K562 (cell line): ENCODE results near the gene ERMARD. TPM values are rescaled to one million over a fixed set of nuclear protein-coding genes. Genes with fewer than 3 reads are reported as not detected.
A peak's percentile ranks its signal among the peaks of the same experiment; 100 is the strongest.

Source experiments
- CBFB ChIP-seq: sonication (generic); formaldehyde crosslinking; IDR thresholded peaks from 2 replicates; pipeline ENCODE4 v1.4.0; 2020; ENCODE audit warnings: mild to moderate bottlenecking, missing genetic modification reagents
- EHMT2 ChIP-seq: fragments of 450-650 bp; IDR thresholded peaks from 2 replicates; pipeline ENCODE4 v1.6.1; 2018; ENCODE audit warnings: antibody characterized with exemption
- FOXA1 ChIP-seq: fragments of 450-650 bp; IDR thresholded peaks from 2 replicates; pipeline ENCODE4 v1.6.1; 2016; ENCODE audit warnings: mild to moderate bottlenecking, borderline replicate concordance
- GATAD2B ChIP-seq: fragments of 450-650 bp; IDR thresholded peaks from 2 replicates; pipeline ENCODE4 v1.6.1; 2017; ENCODE audit warnings: mild to moderate bottlenecking, borderline replicate concordance
- HDGF ChIP-seq: fragments of 450-650 bp; IDR thresholded peaks from 2 replicates; pipeline ENCODE4 v1.6.1; 2016
- HIVEP1 ChIP-seq: fragments of 250-450 bp; sonication (Bioruptor Pico); IDR thresholded peaks from 2 replicates; pipeline ENCODE4 v1.4.0; 2020; ENCODE audit warnings: mild to moderate bottlenecking
- HNRNPUL1 ChIP-seq: fragments of 200-400 bp; formaldehyde crosslinking; IDR thresholded peaks from 2 replicates; pipeline ENCODE4 v1.6.1; 2017; ENCODE audit warnings: low read length
- IFI16 ChIP-seq: fragments of 250-450 bp; sonication (Bioruptor Pico); IDR thresholded peaks from 2 replicates; pipeline ENCODE4 v2.1.2; 2022; ENCODE audit warnings: mild to moderate bottlenecking, inconsistent platforms
- L3MBTL2 ChIP-seq: fragments of 450-650 bp; IDR thresholded peaks from 2 replicates; pipeline ENCODE4 v1.6.1; 2016; ENCODE audit warnings: mild to moderate bottlenecking, moderate library complexity
- LARP7 ChIP-seq: fragments of 450-650 bp; IDR thresholded peaks from 2 replicates; pipeline ENCODE4 v1.6.1; 2016
- MCM3 ChIP-seq: fragments of 450-650 bp; IDR thresholded peaks from 2 replicates; pipeline ENCODE4 v1.6.1; 2016
- NR1H2 ChIP-seq: sonication (generic); formaldehyde crosslinking; IDR thresholded peaks from 2 replicates; pipeline ENCODE4 v1.4.0; 2020; ENCODE audit warnings: mild to moderate bottlenecking, missing genetic modification reagents
- PHTF2 ChIP-seq: fragments of 250-450 bp; sonication (Bioruptor Pico); IDR thresholded peaks from 2 replicates; pipeline ENCODE4 v1.5.0; 2021; ENCODE audit warnings: mild to moderate bottlenecking
- STAT5B ChIP-seq: fragments of 250-450 bp; sonication (Bioruptor Pico); IDR thresholded peaks from 2 replicates; pipeline ENCODE4 v1.8.0; 2021; ENCODE audit warnings: mild to moderate bottlenecking, inconsistent platforms
- XRCC3 ChIP-seq: fragments of 450-650 bp; IDR thresholded peaks from 2 replicates; pipeline ENCODE4 v1.6.1; 2017; ENCODE audit warnings: mild to moderate bottlenecking, moderate library complexity
- ZNF551 ChIP-seq: fragments of 250-450 bp; sonication (Bioruptor Pico); IDR thresholded peaks from 2 replicates; pipeline ENCODE4 v1.5.0; 2021; ENCODE audit warnings: mild to moderate bottlenecking, moderate library complexity
- ZNF79 ChIP-seq: fragments of 250-450 bp; sonication (Bioruptor Pico); IDR thresholded peaks from 2 replicates; pipeline ENCODE4 v1.4.0; 2020; ENCODE audit warnings: low read depth, mild to moderate bottlenecking, moderate library complexity
- polyA plus RNA-seq, 8 experiments: library from polyadenylated mRNA; depleted of rRNA in 4 of 8; stranded (reverse) in 5 of 8; unstranded in 3 of 8; fragments of >200 nt; fragmentation: Nextera tagmentation in 2 of 8; fragmentation: Illumina TruSeq in 1 of 8; extraction: Ambion mirVana in 2 of 8; extraction: Trizol in 1 of 8; gene quantifications; 2 replicates each; pipeline versions ENCODE4 v1.2.1 to v1.2.3, GENCODE V29; 2011 to 2014; ENCODE audit warnings: inconsistent platforms in 1 of 8, missing spikeins in 1 of 8
- total RNA-seq, 7 experiments: library from RNA; depleted of rRNA in 6 of 7; stranded (reverse); fragments of >200 nt in 6 of 7; fragmentation: Illumina TruSeq in 2 of 7; extraction: Trizol in 2 of 7; gene quantifications; 2 replicates each; pipeline versions ENCODE4 v1.2.1 to v1.2.3, GENCODE V29; 2011 to 2021; ENCODE audit warnings: low replicate concordance in 1 of 7
- TF ChIP-seq, protein P1 (sequence below): fragments of 250-450 bp; sonication (Bioruptor Pico); IDR thresholded peaks from 2 replicates; pipeline ENCODE4 v1.8.0; 2022; ENCODE audit warnings: moderate library complexity, mild to moderate bottlenecking, inconsistent platforms
- TF ChIP-seq, protein P2 (sequence below): IDR thresholded peaks from 2 replicates; pipeline ENCODE4 v1.6.1; 2011; ENCODE audit warnings: borderline replicate concordance, low read depth, mild to moderate bottlenecking, moderate library complexity, low read length; ENCODE audit not compliant: insufficient read depth, poor library complexity, severe bottlenecking
- TF ChIP-seq, protein P3 (sequence below), 3 experiments: fragments of 200-800 bp in 1 of 3; fragments of 250-450 bp in 1 of 3; fragments of 450-650 bp in 1 of 3; sonication (Bioruptor Pico) in 1 of 3; sonication (Bioruptor generic) in 1 of 3; formaldehyde crosslinking in 1 of 3; IDR thresholded peaks; 2 replicates each; pipeline versions ENCODE4 v1.6.1 to v1.8.0; 2016 to 2022; ENCODE audit warnings: mild to moderate bottlenecking in 2 of 3, missing genetic modification characterization in 2 of 3, missing compliant biosample characterization in 1 of 3, moderate library complexity in 1 of 3
- TF ChIP-seq, protein P4 (sequence below): sonication (generic); formaldehyde crosslinking; IDR thresholded peaks from 2 replicates; pipeline ENCODE4 v1.8.1; 2022; ENCODE audit warnings: missing genetic modification reagents

ERMARD gene
- total and polyA plus RNA-seq, 9 of the 15 experiments (the other 6 are each of a cell fraction or from before 2014, with no cell fraction given): 14.5 to 68.6 (median 27.7) TPM

DNA sequence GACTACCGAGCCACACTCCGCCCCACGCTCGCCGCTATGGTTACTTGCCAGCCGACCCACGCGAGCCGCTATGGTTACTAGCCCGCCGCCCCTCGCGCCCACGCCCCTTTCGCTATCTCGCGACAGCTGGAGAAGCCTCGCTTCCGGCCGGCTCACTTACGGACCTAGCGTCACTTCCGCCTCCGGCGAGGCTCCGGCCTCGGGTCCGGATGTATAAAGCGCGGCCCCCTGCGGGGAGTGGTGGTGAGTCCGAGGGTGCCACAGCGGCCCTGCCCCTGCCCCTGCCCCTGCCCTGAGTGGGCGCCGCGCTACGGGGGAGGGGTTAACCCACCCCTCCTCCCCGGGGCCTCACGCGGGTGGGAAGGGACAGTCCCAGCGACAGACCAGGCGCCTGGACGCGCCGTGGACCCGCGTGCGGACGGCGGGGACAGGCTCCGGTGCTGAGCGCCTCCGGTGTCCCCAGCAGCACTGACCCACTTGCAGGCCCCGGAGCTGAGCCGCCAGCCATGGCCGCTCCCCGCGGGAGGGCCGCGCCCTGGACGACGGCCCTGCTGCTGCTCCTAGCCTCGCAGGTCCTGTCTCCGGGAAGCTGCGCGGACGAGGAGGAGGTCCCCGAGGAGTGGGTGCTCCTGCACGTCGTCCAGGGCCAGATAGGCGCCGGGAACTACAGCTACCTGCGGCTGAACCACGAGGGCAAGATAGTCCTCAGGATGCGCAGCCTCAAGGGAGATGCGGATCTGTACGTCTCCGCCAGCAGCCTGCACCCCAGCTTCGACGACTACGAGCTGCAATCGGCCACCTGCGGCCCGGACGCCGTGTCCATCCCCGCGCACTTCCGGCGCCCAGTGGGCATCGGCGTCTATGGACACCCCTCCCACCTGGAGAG, 49.2 kb upstream of the ERMARD start, which contains the start of the genes C6orf120 and WDR27 (continued):
- no peak for TF ChIP-seq EHMT2
- TF ChIP-seq, protein P1, sequence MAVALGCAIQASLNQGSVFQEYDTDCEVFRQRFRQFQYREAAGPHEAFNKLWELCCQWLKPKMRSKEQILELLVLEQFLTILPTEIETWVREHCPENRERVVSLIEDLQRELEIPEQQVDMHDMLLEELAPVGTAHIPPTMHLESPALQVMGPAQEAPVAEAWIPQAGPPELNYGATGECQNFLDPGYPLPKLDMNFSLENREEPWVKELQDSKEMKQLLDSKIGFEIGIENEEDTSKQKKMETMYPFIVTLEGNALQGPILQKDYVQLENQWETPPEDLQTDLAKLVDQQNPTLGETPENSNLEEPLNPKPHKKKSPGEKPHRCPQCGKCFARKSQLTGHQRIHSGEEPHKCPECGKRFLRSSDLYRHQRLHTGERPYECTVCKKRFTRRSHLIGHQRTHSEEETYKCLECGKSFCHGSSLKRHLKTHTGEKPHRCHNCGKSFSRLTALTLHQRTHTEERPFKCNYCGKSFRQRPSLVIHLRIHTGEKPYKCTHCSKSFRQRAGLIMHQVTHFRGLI: no peak
- TF ChIP-seq L3MBTL2: no peak; the same call in none of the 2 replicates
- TF ChIP-seq, protein P2, sequence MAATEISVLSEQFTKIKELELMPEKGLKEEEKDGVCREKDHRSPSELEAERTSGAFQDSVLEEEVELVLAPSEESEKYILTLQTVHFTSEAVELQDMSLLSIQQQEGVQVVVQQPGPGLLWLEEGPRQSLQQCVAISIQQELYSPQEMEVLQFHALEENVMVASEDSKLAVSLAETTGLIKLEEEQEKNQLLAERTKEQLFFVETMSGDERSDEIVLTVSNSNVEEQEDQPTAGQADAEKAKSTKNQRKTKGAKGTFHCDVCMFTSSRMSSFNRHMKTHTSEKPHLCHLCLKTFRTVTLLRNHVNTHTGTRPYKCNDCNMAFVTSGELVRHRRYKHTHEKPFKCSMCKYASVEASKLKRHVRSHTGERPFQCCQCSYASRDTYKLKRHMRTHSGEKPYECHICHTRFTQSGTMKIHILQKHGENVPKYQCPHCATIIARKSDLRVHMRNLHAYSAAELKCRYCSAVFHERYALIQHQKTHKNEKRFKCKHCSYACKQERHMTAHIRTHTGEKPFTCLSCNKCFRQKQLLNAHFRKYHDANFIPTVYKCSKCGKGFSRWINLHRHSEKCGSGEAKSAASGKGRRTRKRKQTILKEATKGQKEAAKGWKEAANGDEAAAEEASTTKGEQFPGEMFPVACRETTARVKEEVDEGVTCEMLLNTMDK: peak; percentile 88
- no peak for TF ChIP-seq FOXA1
- TF ChIP-seq ZNF551 (CRISPR knock-in tag): no peak
- TF ChIP-seq PHTF2 (CRISPR knock-in tag): no peak
- TF ChIP-seq XRCC3: no peak
- no peak for TF ChIP-seq IFI16
- TF ChIP-seq MCM3: no peak
- TF ChIP-seq, protein P3, sequence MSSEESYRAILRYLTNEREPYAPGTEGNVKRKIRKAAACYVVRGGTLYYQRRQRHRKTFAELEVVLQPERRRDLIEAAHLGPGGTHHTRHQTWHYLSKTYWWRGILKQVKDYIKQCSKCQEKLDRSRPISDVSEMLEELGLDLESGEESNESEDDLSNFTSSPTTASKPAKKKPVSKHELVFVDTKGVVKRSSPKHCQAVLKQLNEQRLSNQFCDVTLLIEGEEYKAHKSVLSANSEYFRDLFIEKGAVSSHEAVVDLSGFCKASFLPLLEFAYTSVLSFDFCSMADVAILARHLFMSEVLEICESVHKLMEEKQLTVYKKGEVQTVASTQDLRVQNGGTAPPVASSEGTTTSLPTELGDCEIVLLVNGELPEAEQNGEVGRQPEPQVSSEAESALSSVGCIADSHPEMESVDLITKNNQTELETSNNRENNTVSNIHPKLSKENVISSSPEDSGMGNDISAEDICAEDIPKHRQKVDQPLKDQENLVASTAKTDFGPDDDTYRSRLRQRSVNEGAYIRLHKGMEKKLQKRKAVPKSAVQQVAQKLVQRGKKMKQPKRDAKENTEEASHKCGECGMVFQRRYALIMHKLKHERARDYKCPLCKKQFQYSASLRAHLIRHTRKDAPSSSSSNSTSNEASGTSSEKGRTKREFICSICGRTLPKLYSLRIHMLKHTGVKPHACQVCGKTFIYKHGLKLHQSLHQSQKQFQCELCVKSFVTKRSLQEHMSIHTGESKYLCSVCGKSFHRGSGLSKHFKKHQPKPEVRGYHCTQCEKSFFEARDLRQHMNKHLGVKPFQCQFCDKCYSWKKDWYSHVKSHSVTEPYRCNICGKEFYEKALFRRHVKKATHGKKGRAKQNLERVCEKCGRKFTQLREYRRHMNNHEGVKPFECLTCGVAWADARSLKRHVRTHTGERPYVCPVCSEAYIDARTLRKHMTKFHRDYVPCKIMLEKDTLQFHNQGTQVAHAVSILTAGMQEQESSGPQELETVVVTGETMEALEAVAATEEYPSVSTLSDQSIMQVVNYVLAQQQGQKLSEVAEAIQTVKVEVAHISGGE (CRISPR knock-in tag; IDR thresholded peaks at IDR 0.05): peak in 2 of 3 experiments; percentile 69 to 93; a peak in 4 of 6 replicates
- no peak for TF ChIP-seq LARP7
- TF ChIP-seq STAT5B: no peak
- no peak for TF ChIP-seq CBFB
- TF ChIP-seq GATAD2B: peak; percentile 78; the same call in 1 of the 2 replicates
- TF ChIP-seq NR1H2: no peak
- no peak for TF ChIP-seq HNRNPUL1
- TF ChIP-seq, protein P4, sequence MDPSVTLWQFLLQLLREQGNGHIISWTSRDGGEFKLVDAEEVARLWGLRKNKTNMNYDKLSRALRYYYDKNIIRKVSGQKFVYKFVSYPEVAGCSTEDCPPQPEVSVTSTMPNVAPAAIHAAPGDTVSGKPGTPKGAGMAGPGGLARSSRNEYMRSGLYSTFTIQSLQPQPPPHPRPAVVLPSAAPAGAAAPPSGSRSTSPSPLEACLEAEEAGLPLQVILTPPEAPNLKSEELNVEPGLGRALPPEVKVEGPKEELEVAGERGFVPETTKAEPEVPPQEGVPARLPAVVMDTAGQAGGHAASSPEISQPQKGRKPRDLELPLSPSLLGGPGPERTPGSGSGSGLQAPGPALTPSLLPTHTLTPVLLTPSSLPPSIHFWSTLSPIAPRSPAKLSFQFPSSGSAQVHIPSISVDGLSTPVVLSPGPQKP (CRISPR knock-in tag): no peak
- no peak for TF ChIP-seq ZNF79
- TF ChIP-seq HIVEP1 (CRISPR knock-in tag): no peak
- no peak for TF ChIP-seq HDGF
